Activated naive CD4-positive, alpha-beta T cell treated with anti-CD3 and anti-CD28 coated beads, Interleukin-2, amount 50 U/mL, for 24 hours (primary cell): ENCODE results near the gene RBM45.
"Not testable (repeated sequence)": the region's sequence is repeated elsewhere in the genome, so short reads cannot be mapped to it uniquely, and the experiment has no call there.

Experiments
- H3K27ac Mint-ChIP-seq: one replicate; pipeline ENCODE4 v1.8.0; 2021; ENCODE audit warnings: mild to moderate bottlenecking, mixed read lengths
- H3K27me3 Mint-ChIP-seq: one replicate; pipeline ENCODE4 v1.8.0; 2021; ENCODE audit warnings: mixed read lengths
- H3K36me3 Mint-ChIP-seq: one replicate; pipeline ENCODE4 v1.8.0; 2021; ENCODE audit warnings: mixed read lengths
- H3K4me1 Mint-ChIP-seq: one replicate; pipeline ENCODE4 v1.8.0; 2021; ENCODE audit warnings: mixed read lengths
- H3K4me3 Mint-ChIP-seq: one replicate; pipeline ENCODE4 v1.8.0; 2021; ENCODE audit warnings: mild to moderate bottlenecking, mixed read lengths
- H3K9me3 Mint-ChIP-seq: one replicate; pipeline ENCODE4 v1.8.0; 2021; ENCODE audit warnings: mixed read lengths

The RBM45 gene, protein sequence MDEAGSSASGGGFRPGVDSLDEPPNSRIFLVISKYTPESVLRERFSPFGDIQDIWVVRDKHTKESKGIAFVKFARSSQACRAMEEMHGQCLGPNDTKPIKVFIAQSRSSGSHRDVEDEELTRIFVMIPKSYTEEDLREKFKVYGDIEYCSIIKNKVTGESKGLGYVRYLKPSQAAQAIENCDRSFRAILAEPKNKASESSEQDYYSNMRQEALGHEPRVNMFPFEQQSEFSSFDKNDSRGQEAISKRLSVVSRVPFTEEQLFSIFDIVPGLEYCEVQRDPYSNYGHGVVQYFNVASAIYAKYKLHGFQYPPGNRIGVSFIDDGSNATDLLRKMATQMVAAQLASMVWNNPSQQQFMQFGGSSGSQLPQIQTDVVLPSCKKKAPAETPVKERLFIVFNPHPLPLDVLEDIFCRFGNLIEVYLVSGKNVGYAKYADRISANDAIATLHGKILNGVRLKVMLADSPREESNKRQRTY

DNA sequence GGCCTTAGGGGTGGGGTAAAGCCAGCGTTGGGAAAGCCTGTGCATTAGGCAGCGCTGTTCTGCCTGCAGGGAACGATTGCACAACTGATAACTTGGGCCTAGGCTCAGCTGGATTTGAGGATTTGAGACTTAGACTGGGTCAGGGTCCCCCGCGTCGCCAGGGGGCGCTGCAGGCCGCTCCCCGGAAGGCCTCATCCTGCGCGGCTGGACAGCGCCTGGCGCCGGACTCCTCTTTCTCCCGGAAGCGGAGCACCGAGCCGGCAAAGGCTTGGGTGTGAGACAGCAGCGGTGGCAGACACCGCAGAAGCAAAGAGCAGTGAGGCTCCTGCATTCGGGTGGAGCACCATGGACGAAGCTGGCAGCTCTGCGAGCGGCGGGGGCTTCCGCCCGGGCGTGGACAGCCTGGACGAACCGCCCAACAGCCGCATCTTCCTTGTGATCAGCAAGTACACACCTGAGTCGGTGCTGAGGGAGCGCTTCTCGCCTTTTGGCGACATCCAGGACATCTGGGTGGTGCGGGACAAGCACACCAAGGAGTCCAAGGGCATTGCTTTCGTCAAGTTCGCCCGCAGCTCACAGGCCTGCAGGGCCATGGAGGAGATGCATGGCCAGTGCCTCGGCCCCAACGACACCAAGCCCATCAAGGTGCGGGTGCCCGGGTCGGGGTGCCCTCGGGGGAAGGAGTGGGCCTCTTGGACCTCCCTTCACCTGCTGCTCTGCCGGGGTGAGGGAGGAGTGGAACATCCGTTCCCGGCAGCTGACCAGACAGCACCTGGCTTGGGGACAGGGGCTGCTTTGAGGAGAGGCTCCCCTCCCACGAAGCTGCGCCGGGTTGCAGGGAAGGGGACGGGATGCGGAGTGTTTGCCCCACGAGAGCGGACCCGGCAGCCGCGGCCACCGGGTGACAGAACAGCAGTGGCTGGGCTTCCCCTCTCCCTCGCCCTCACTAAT, at the start of gene RBM45:
Gene RBM45, plus strand, starts transcription at position 236 of the 951 bp plus-strand sequence. Its CDS starts 110 bp downstream, at position 346.
- Mint-ChIP-seq H3K27ac (peak within 1 kb of the TSS; percentile 88), H3K4me3 (peak within 1 kb of the TSS; percentile 97), H3K27me3 (no peaks in the 10 kb centered on the region), H3K36me3 (peaks cover 5% of the 10 kb centered on the region), H3K4me1 (peaks cover 49% of the 10 kb centered on the region), H3K9me3 (no peaks in the 10 kb centered on the region)

DNA sequence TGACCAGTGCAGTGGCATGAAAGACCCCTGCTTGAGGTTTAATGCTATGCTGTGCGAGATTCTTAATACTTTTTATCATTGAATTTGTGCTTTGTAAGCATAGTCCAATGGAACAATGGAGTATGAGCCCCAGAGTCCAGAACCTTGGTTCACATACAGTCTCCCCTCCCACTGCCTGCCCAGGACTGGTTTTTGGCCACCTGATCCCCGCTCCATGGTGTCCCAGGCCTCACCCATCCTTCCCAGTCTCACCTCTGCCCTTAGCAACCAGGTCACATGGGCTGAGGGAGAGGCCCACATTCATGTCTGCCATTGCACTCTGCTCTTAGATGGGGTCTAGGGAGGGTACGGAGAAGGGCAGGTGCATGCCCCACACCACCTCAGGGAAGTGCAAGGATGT, 45.9 kb upstream of the RBM45 start:
- Mint-ChIP-seq H3K9me3 (no peaks in the 10 kb centered on the region), H3K27me3 (peaks cover 17% of the 10 kb centered on the region), H3K27ac (no peak overlapping the region), H3K36me3 (no peaks in the 10 kb centered on the region), H3K4me3 (no peak overlapping the region), H3K4me1 (no peaks in the 10 kb centered on the region)

DNA sequence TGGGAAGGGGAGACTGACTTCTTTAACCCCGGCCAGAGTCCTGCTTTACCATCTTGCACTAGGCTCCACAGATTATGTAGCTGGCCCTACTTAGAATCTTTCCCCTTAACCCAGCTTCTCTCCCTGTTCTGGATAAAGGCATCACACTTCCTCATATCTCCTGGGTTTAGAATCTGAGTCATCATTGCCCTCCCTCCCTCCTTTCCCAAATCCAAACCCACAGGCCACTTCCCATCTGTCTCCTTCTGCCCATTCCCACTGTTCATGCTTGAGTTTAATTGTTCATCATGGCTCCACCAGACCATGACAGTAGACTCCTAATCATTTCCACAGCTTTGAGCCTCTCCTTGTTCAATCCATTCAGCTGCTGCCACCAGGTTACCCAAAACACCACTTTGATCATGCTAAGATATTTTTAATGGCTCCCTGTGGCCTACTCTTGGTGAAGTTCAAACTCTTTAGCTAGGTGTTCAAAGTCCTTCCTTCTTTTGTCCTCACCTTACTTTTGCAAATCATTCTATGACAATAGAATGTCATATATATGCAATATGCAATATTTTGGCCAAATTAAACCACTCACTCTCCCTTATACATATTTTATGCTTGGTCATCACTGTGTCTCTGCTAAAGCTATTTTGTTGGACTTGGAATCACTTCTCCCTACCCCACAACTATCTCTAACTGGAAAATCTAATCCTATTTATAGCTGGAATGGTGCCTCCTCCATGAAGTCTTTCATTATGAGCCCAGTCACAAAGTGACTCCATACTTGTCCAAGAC, 45.2 kb upstream of the RBM45 start:
- H3K4me3 Mint-ChIP-seq = no peak overlapping the region
- H3K9me3 Mint-ChIP-seq = no peaks in the 10 kb centered on the region
- no peak overlapping the region for H3K27ac Mint-ChIP-seq
- no peaks in the 10 kb centered on the region for H3K4me1 Mint-ChIP-seq
- peaks cover 17% of the 10 kb centered on the region for H3K27me3 Mint-ChIP-seq
- no peaks in the 10 kb centered on the region for H3K36me3 Mint-ChIP-seq

DNA sequence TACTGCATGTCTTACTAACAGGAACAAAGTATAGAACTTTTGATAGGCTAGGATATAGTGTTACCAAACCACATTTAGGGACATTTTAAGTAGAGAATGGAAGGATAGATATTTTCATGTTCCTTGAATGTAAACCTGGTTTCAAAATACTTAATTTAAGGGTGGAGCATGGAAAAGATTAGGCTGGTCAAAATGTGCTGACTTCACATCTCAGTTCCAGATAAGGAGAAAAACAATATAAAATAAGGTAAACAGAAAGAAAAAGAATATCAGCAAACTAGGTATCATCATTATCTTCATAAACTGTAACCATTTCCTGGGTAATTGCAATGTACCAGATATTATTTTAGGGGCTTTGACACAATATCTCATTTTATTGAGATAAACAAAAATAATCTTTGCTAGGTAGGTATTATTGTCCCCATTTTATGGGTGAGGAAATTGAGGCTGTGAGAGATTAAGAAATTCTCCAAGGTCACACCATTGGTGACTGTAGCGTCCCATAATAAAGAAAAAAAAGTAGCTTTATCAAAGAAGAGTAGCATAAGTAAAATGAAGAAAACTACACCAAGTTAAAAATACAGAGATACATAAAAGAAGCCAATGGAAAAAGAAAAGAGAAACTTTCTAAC, 43.3 kb upstream of the RBM45 start:
- Mint-ChIP-seq H3K4me1 (peaks cover 8% of the 10 kb centered on the region), H3K36me3 (no peaks in the 10 kb centered on the region), H3K27me3 (peaks cover 26% of the 10 kb centered on the region), H3K4me3 (no peak overlapping the region), H3K27ac (no peak overlapping the region), H3K9me3 (no peaks in the 10 kb centered on the region)

DNA sequence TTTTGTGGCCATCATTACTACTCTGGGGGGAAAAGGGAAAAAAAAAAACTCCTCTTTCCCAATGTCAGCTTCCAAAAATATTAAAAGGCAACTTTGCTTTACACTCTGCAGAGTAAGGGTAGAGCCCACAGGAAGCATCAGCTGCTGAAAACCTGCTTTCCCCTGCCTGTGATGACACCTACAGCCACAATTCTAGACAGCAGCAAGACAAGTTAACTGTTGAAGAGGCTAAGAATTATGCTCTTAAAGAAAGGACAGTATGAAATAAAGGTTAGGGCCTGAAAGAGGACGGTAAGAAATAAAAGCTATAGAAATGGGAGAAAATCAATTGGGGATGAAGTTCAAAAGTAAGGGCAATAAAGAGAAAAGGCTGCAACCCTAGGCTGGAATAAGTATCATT, 42.7 kb upstream of the RBM45 start:
- Mint-ChIP-seq H3K4me3 (no peak overlapping the region), H3K27ac (no peak overlapping the region), H3K4me1 (peaks cover 8% of the 10 kb centered on the region), H3K9me3 (no peaks in the 10 kb centered on the region), H3K36me3 (no peaks in the 10 kb centered on the region), H3K27me3 (peaks cover 29% of the 10 kb centered on the region)

DNA sequence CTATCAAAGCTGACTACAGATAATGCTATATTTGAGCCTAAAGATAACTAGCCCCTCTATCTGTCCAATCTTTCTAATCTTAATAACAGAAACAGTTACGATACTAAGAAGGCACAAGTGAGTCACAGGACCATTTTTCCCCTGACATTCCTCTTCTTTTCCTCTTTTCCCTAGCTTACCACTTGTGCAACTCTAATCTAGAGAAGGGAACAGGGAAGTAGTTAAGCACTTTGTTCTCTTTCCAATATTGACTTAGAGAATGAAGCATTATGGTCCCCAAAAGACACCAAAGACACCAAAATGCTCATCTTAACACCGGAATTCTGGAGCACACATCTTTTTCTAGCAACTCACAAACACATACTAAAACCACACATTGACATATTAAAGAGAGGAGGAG, 41.4 kb upstream of the RBM45 start:
- Mint-ChIP-seq H3K4me1 (peaks cover 8% of the 10 kb centered on the region), H3K27me3 (peaks cover 34% of the 10 kb centered on the region), H3K36me3 (no peaks in the 10 kb centered on the region), H3K4me3 (no peak overlapping the region), H3K27ac (no peak overlapping the region), H3K9me3 (no peaks in the 10 kb centered on the region)

DNA sequence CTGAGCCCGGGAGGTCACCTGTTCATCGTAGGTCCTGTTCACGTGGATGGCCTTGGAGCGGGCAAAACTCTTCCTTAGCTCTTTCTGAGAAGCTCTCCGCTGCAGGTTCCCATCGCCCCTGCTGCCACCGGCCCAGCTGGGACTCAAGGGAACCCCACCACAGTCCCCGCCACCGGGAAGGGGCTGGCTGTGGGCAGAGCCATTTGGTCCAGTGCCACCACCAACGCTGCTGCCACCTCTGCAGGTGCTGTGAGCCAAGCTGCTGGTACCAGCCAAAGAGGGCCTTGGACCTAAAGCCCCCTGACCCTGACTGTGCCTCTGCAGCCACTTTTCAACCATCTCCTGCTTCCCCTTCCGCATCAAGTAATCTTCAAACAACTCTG, 40.2 kb upstream of the RBM45 start:
- Mint-ChIP-seq H3K36me3 (no peaks in the 10 kb centered on the region), H3K27ac (no peak overlapping the region), H3K27me3 (peaks cover 35% of the 10 kb centered on the region), H3K4me3 (no peak overlapping the region), H3K9me3 (no peaks in the 10 kb centered on the region), H3K4me1 (peaks cover 8% of the 10 kb centered on the region)

DNA sequence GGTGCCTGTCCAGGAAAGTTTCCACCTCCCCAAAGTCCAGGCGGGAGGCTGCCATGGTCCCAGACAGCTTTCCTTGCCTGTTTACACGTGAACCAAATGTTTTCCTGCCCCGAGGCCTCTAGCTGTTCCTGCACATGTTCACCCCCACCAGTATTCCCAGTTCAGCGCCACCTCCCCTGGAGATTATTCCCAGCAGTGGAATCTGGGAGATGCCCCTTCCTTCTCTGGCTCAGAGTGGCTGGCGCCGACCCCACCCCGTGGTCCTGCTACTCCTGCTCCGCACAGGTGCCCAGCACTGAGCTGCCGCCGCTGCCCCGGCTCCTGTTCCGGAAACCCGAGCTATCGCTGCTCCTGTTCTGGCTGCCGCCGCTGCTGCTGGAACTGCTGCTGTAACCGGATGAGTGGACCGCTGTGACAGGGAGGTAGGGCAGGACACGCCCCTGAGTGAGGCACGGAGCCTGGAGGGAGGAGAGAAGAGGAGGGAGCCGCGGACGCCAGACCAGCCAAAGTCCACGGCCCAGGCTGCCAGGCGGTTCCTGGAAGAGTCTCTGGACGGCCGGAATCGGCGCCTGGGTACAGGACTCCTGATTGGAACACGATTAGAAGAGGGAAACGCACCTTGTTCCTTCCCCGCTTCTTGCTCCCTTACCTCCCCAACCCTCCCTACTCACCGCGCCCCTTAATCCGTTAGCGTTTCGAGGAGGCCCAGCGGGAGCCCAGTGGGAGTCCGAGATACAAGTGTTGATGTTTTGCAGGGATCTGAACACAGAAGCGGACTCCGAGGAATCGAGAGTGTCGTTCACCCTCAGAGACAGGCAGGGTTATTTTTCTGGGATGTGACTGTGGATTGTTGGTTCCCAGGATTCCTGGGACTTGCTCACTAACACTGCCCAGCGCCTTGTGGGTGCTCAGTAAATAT, 39.6 kb upstream of the RBM45 start, which contains the start of gene PDE11A:
Gene PDE11A, minus strand, starts transcription at position 395 of the 919 bp plus-strand sequence. Its CDS starts 340 bp downstream, at position 55.
- Mint-ChIP-seq H3K9me3 (no peaks in the 10 kb centered on the region), H3K27me3 (peaks cover 39% of the 10 kb centered on the region), H3K4me3 (peak within 1 kb of the TSS; percentile 28), H3K4me1 (peaks cover 8% of the 10 kb centered on the region), H3K36me3 (no peaks in the 10 kb centered on the region), H3K27ac (no peak within 1 kb of the TSS)

DNA sequence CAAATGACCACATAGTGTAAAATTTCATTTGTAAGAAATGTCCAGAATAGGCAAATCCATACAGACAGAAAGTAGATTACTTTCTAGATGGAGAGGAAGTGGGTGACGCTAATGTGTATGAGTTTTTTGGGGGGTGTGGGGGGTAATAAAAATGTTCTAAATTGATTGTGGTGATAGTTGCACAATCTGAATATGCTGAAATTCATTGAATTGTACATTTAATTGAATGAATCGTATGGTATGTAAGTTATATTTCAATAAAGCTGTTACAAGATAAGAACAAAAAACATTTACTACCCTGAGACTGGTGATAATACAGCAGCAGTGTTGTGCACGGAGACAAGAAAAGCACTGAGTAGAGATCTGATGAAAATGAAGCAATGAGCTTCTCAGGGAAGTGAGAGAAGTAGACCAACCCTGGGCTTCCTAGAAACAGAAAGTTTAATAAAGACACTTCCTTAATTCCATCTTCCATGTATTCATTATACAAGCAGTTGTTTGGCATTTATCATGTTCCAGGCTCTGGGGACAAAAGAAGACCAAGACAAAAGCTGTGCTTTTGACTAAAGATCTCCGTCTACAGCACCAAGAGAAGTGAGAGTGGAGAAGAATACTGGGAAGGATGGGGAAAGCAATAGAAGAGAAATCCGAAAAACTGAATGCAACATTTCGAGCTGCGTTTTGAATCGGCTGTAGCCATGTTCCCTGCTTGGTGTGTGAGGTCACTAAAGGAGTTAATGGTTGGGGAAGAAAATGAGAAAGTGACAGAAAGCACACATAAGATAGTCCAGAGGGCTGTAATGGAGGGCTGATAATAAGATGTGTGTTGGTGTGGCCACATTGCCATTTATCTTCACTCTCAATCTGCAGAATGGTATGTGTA, 37.9 kb upstream of the RBM45 start:
- no peak overlapping the region for H3K27ac Mint-ChIP-seq
- H3K4me1 Mint-ChIP-seq = peaks cover 8% of the 10 kb centered on the region
- H3K36me3 Mint-ChIP-seq = no peaks in the 10 kb centered on the region
- H3K4me3 Mint-ChIP-seq = no peak overlapping the region
- no peaks in the 10 kb centered on the region for H3K9me3 Mint-ChIP-seq
- peaks cover 37% of the 10 kb centered on the region for H3K27me3 Mint-ChIP-seq

DNA sequence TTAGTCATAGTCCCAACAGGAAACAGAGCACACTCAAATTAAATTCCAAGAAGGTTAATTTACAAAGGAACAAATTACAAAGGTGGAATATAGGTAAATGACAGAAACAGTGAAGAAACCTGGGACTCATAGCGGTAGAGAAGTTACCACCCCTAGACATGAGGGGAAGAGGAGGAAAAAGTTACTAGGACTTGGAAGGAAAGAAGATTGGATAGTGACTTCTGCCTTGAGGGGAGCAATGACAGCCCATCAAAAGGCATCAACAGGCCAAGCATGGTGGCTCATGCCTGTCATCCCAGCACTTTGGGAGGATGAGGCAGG, 37.3 kb upstream of the RBM45 start:
- Mint-ChIP-seq H3K36me3 (no peaks in the 10 kb centered on the region), H3K4me3 (no peak overlapping the region), H3K27ac (no peak overlapping the region), H3K27me3 (peaks cover 38% of the 10 kb centered on the region), H3K4me1 (peaks cover 8% of the 10 kb centered on the region), H3K9me3 (no peaks in the 10 kb centered on the region)

DNA sequence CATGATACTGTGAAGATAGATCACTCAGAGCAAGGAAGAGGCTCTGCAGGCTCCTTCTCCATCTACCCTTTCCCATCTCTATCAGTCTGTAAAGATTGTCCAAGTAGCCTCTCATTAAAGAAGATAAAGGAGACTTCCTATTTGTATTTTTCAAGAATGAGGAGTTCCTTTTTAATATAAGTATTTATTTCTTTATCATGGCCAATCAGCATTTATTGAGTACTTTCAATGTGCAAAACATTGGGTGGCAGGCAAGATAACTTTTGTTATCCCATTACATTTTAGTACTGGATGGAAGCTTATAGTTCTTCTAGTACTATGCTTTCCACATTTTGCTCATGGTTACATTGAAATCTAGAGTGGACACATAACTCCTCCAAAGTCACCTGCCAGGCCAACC, 36.1 kb upstream of the RBM45 start:
- no peak overlapping the region for H3K27ac Mint-ChIP-seq
- H3K27me3 Mint-ChIP-seq = peaks cover 37% of the 10 kb centered on the region
- peaks cover 8% of the 10 kb centered on the region for H3K4me1 Mint-ChIP-seq

DNA sequence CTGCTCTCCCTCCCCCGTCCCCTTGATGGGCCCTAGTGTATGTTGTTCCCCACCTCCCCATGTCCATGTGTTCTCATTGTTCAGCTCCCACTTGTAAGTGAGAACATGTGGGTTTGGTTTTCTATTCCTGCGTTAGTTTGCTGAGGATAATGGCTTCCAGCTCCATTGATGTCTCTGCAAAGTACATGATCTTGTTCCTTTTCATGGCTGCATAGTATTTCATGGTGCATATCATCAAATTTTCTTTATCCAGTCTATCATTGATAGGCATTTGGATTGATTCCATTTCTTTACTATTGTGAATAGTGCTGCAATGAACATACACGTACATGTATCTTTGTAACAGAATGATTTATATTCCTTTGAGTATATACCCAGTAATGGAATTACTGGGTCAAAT, 33.0 kb upstream of the RBM45 start:
- H3K4me1 Mint-ChIP-seq, H3K9me3 Mint-ChIP-seq, H3K36me3 Mint-ChIP-seq, H3K4me3 Mint-ChIP-seq, H3K27ac Mint-ChIP-seq: not testable (repeated sequence)
- peaks cover 21% of the 10 kb centered on the region for H3K27me3 Mint-ChIP-seq

More for the DNA sequence above, 36.1 kb upstream of the RBM45 start:
- Mint-ChIP-seq H3K4me3 (no peak overlapping the region), H3K36me3 (no peaks in the 10 kb centered on the region), H3K9me3 (no peaks in the 10 kb centered on the region)

DNA sequence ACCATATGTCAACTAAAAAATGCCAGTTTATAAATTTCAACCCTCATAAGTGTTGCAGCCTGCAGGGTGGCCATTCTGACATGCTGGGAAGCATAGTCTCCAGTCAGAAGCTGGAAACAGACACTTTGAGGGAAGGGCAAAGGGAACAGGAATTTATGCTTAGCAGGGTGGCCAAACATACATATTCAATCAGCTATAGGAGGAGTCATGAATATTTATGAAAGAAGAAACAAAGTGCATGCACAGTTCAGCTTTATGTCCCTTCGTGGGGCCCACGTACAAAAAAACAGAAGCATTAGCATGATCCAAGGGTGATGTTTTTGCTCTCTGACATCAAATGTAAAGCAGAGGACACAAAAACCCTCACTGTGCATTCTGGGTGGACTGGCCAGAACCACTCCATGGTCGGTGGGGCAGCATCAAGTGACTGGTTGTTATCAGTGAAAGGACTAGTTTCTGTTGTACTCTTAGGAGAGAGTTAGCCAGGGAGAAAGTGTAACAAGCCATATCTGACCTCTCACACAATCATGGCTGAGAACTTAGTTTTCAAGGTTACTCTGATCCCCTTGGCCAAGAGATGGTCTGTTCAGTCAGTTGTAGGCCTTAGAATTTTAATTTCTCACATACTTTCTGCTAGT, 29.7 kb upstream of the RBM45 start:
- H3K27me3 Mint-ChIP-seq = peaks cover 14% of the 10 kb centered on the region
- H3K27ac Mint-ChIP-seq = no peak overlapping the region
- H3K4me3 Mint-ChIP-seq = no peak overlapping the region
- H3K36me3 Mint-ChIP-seq = no peaks in the 10 kb centered on the region
- no peaks in the 10 kb centered on the region for H3K9me3 Mint-ChIP-seq
- no peaks in the 10 kb centered on the region for H3K4me1 Mint-ChIP-seq
